ENCODE data around the gene TMOD1.

The TMOD1 gene

GRCh38 chr9:97548819-97549540, 47.5 kb downstream of the TMOD1 start:
- no peaks in the 10 kb centered on the region for H3K36me3 Mint-ChIP-seq (ENCODE audit: insufficient read depth)
- H3K4me3 Mint-ChIP-seq = no peak overlapping the region
- H3K9me3 Mint-ChIP-seq = no peaks in the 10 kb centered on the region
- H3K4me1 Mint-ChIP-seq = no peaks in the 10 kb centered on the region
- H3K27ac Mint-ChIP-seq (ENCODE audit: low read depth) = no peak overlapping the region
- DNase-seq (ENCODE audit: low spot score in 2 of 2) = no peak
- no peak for ATAC-seq (replicated peaks; ENCODE audit: extremely low read depth, poor library complexity, severe bottlenecking)
- H3K27me3 Mint-ChIP-seq = peaks cover 54% of the 10 kb centered on the region

- no peaks in the 10 kb centered on the region for H3K9me3 Mint-ChIP-seq
- H3K27me3 Mint-ChIP-seq = peaks cover 68% of the 10 kb centered on the region
- DNase-seq (ENCODE audit: low spot score in 2 of 2) (no peak), ATAC-seq (replicated peaks; ENCODE audit: extremely low read depth, poor library complexity, severe bottlenecking) (no peak)
- H3K4me1 Mint-ChIP-seq = no peaks in the 10 kb centered on the region
- no peak overlapping the region for H3K27ac Mint-ChIP-seq (ENCODE audit: low read depth)
- H3K36me3 Mint-ChIP-seq (ENCODE audit: insufficient read depth) = no peaks in the 10 kb centered on the region
- no peak overlapping the region for H3K4me3 Mint-ChIP-seq
These were observed 48.9 kb downstream of the TMOD1 start for GRCh38 chr9:97550386-97550785.

- ATAC-seq (replicated peaks; ENCODE audit: extremely low read depth, poor library complexity, severe bottlenecking) (no peak), DNase-seq (ENCODE audit: low spot score in 2 of 2) (no peak)
- Mint-ChIP-seq H3K27me3 (peaks cover 77% of the 10 kb centered on the region), H3K4me3 (no peak overlapping the region), H3K36me3 (ENCODE audit: insufficient read depth) (no peaks in the 10 kb centered on the region), H3K4me1 (no peaks in the 10 kb centered on the region), H3K9me3 (no peaks in the 10 kb centered on the region), H3K27ac (ENCODE audit: low read depth) (no peak overlapping the region)
These were observed 49.8 kb downstream of the TMOD1 start for GRCh38 chr9:97551308-97551707.

- peaks cover 69% of the 10 kb centered on the region for H3K27me3 Mint-ChIP-seq
These were observed 51.7 kb downstream of the TMOD1 start for GRCh38 chr9:97553141-97553540.

GRCh38 chr9:97553841-97554240, 52.4 kb downstream of the TMOD1 start:
- DNase-seq (ENCODE audit: low spot score in 2 of 2) (no peak), ATAC-seq (replicated peaks; ENCODE audit: extremely low read depth, poor library complexity, severe bottlenecking) (no peak)
- Mint-ChIP-seq H3K27me3 (peaks cover 64% of the 10 kb centered on the region), H3K4me3 (no peak overlapping the region), H3K9me3 (no peaks in the 10 kb centered on the region), H3K36me3 (ENCODE audit: insufficient read depth) (no peaks in the 10 kb centered on the region), H3K4me1 (peaks cover 2% of the 10 kb centered on the region), H3K27ac (ENCODE audit: low read depth) (no peak overlapping the region)

More at GRCh38 chr9:97553141-97553540, 51.7 kb downstream of the TMOD1 start:
- H3K4me1 Mint-ChIP-seq = no peaks in the 10 kb centered on the region
- H3K27ac Mint-ChIP-seq (ENCODE audit: low read depth) = no peak overlapping the region
- DNase-seq (ENCODE audit: low spot score in 2 of 2) = no peak
- H3K36me3 Mint-ChIP-seq (ENCODE audit: insufficient read depth) = no peaks in the 10 kb centered on the region
- H3K9me3 Mint-ChIP-seq = no peaks in the 10 kb centered on the region
- no peak for ATAC-seq (replicated peaks; ENCODE audit: extremely low read depth, poor library complexity, severe bottlenecking)
- no peak overlapping the region for H3K4me3 Mint-ChIP-seq

- H3K36me3 Mint-ChIP-seq (ENCODE audit: insufficient read depth) = no peaks in the 10 kb centered on the region
- H3K9me3 Mint-ChIP-seq = no peaks in the 10 kb centered on the region
- H3K27me3 Mint-ChIP-seq = peaks cover 64% of the 10 kb centered on the region
- DNase-seq (ENCODE audit: low spot score in 2 of 2) (no peak), ATAC-seq (replicated peaks; ENCODE audit: extremely low read depth, poor library complexity, severe bottlenecking) (no peak)
- H3K4me3 Mint-ChIP-seq = no peak overlapping the region
- no peak overlapping the region for H3K27ac Mint-ChIP-seq (ENCODE audit: low read depth)
- peaks cover 5% of the 10 kb centered on the region for H3K4me1 Mint-ChIP-seq
These were observed 53.2 kb downstream of the TMOD1 start for GRCh38 chr9:97554566-97555075.

GRCh38 chr9:97555164-97555563, 53.7 kb downstream of the TMOD1 start:
- ATAC-seq (replicated peaks; ENCODE audit: extremely low read depth, poor library complexity, severe bottlenecking) (no peak), DNase-seq (ENCODE audit: low spot score in 2 of 2) (no peak)
- no peaks in the 10 kb centered on the region for H3K36me3 Mint-ChIP-seq (ENCODE audit: insufficient read depth)
- H3K9me3 Mint-ChIP-seq = no peaks in the 10 kb centered on the region
- H3K27ac Mint-ChIP-seq (ENCODE audit: low read depth) = no peak overlapping the region
- H3K27me3 Mint-ChIP-seq = peaks cover 64% of the 10 kb centered on the region
- H3K4me1 Mint-ChIP-seq = peaks cover 5% of the 10 kb centered on the region
- no peak overlapping the region for H3K4me3 Mint-ChIP-seq

- H3K27me3 Mint-ChIP-seq = peaks cover 64% of the 10 kb centered on the region
- no peaks in the 10 kb centered on the region for H3K36me3 Mint-ChIP-seq (ENCODE audit: insufficient read depth)
- no peak for ATAC-seq (replicated peaks; ENCODE audit: extremely low read depth, poor library complexity, severe bottlenecking)
These were observed 54.7 kb downstream of the TMOD1 start for GRCh38 chr9:97556036-97556720.

GRCh38 chr9:97556721-97557605, 55.5 kb downstream of the TMOD1 start:
- peaks cover 63% of the 10 kb centered on the region for H3K27me3 Mint-ChIP-seq

More at GRCh38 chr9:97556036-97556720, 54.7 kb downstream of the TMOD1 start:
- no peak overlapping the region for H3K4me3 Mint-ChIP-seq
- peaks cover 5% of the 10 kb centered on the region for H3K4me1 Mint-ChIP-seq
- H3K9me3 Mint-ChIP-seq = no peaks in the 10 kb centered on the region
- no peak for DNase-seq (ENCODE audit: low spot score in 2 of 2)
- no peak overlapping the region for H3K27ac Mint-ChIP-seq (ENCODE audit: low read depth)

GRCh38 chr9:97557606-97558095, 56.2 kb downstream of the TMOD1 start:
- H3K27ac Mint-ChIP-seq (ENCODE audit: low read depth) = no peak overlapping the region
- ATAC-seq (replicated peaks; ENCODE audit: extremely low read depth, poor library complexity, severe bottlenecking) = no peak
- H3K9me3 Mint-ChIP-seq = no peaks in the 10 kb centered on the region
- peaks cover 56% of the 10 kb centered on the region for H3K27me3 Mint-ChIP-seq
- peaks cover 5% of the 10 kb centered on the region for H3K4me1 Mint-ChIP-seq
- no peak for DNase-seq (ENCODE audit: low spot score in 2 of 2)
- H3K4me3 Mint-ChIP-seq = no peak overlapping the region
- no peaks in the 10 kb centered on the region for H3K36me3 Mint-ChIP-seq (ENCODE audit: insufficient read depth)

More at GRCh38 chr9:97556721-97557605, 55.5 kb downstream of the TMOD1 start:
- no peak for ATAC-seq (replicated peaks; ENCODE audit: extremely low read depth, poor library complexity, severe bottlenecking)
- H3K4me3 Mint-ChIP-seq = no peak overlapping the region
- no peaks in the 10 kb centered on the region for H3K9me3 Mint-ChIP-seq
- H3K36me3 Mint-ChIP-seq (ENCODE audit: insufficient read depth) = no peaks in the 10 kb centered on the region
- no peak overlapping the region for H3K27ac Mint-ChIP-seq (ENCODE audit: low read depth)
- no peak for DNase-seq (ENCODE audit: low spot score in 2 of 2)
- peaks cover 5% of the 10 kb centered on the region for H3K4me1 Mint-ChIP-seq

GRCh38 chr9:97558701-97559101, 57.2 kb downstream of the TMOD1 start:
- Mint-ChIP-seq H3K4me1 (peaks cover 5% of the 10 kb centered on the region), H3K27ac (ENCODE audit: low read depth) (no peak overlapping the region), H3K27me3 (peaks cover 48% of the 10 kb centered on the region), H3K36me3 (ENCODE audit: insufficient read depth) (no peaks in the 10 kb centered on the region), H3K4me3 (no peak overlapping the region), H3K9me3 (no peaks in the 10 kb centered on the region)
- no peak for ATAC-seq (replicated peaks; ENCODE audit: extremely low read depth, poor library complexity, severe bottlenecking)
- no peak for DNase-seq (ENCODE audit: low spot score in 2 of 2)

- H3K9me3 Mint-ChIP-seq = no peaks in the 10 kb centered on the region
These were observed 57.6 kb downstream of the TMOD1 start for GRCh38 chr9:97559111-97559514.

More at GRCh38 chr9:97559111-97559514, 57.6 kb downstream of the TMOD1 start:
- peaks cover 44% of the 10 kb centered on the region for H3K27me3 Mint-ChIP-seq
- no peak overlapping the region for H3K4me3 Mint-ChIP-seq
- no peaks in the 10 kb centered on the region for H3K36me3 Mint-ChIP-seq (ENCODE audit: insufficient read depth)
- ATAC-seq (replicated peaks; ENCODE audit: extremely low read depth, poor library complexity, severe bottlenecking) (no peak), DNase-seq (ENCODE audit: low spot score in 2 of 2) (no peak)
- peaks cover 5% of the 10 kb centered on the region for H3K4me1 Mint-ChIP-seq
- no peak overlapping the region for H3K27ac Mint-ChIP-seq (ENCODE audit: low read depth)

Data from central memory CD8-positive, alpha-beta T cell (primary cell).